Activated naive CD8-positive, alpha-beta T cell treated with anti-CD3 and anti-CD28 coated beads, Interleukin-2, amount 50 U/mL, for 24 hours (primary cell): ENCODE measurements around the gene KRTAP3-2.
"Not testable (repeated sequence)": the region's sequence is repeated elsewhere in the genome, so short reads cannot be mapped to it uniquely, and the experiment has no call there.

Experiments used
- ATAC-seq: fragments of 150-1000 bp; cut with Tn5 transposase; one replicate; pipeline ENCODE4 v1.10.0; 2021
- DNase-seq: peaks from one replicate; pipeline ENCODE4 v3.0.0; 2021
- H3K27ac Mint-ChIP-seq: one replicate; pipeline ENCODE4 v1.8.0; 2021; ENCODE audit warnings: mild to moderate bottlenecking, mixed read lengths
- H3K27me3 Mint-ChIP-seq: one replicate; pipeline ENCODE4 v1.8.0; 2021; ENCODE audit warnings: mixed read lengths
- H3K36me3 Mint-ChIP-seq: one replicate; pipeline ENCODE4 v1.8.0; 2021; ENCODE audit warnings: low read depth, mixed read lengths
- H3K4me1 Mint-ChIP-seq: one replicate; pipeline ENCODE4 v1.8.0; 2021; ENCODE audit warnings: mixed read lengths
- H3K4me3 Mint-ChIP-seq: one replicate; pipeline ENCODE4 v1.8.0; 2021; ENCODE audit warnings: mild to moderate bottlenecking, moderate library complexity, mixed read lengths
- H3K9me3 Mint-ChIP-seq: one replicate; pipeline ENCODE4 v1.8.0; 2021; ENCODE audit warnings: mixed read lengths

KRTAP3-2 gene

DNA sequence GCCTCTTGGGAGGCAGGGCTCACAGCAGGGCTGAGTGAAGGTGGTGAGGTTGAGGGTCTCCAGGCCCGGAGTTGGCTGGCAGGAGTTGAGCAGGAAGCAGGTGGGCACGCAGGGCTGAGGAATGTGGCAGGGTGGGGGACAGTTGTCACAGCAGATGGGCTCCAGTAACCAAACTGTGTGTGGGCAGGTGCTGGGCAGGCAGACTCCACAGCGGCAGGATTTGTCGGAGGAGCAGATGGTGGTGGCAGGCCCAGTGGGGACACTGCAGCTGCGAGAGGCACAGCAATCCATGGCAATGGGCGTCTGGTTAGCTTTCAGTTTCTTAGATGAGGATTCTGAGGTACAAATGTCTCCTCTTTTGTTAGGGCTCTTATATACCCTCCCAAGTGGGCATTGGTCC, at the start of gene KRTAP3-2:
TSS of gene KRTAP3-2 (minus strand) at position 344 of the 400 bp plus-strand sequence. CDS start at position 291, 53 bp downstream.
- H3K4me1 Mint-ChIP-seq, H3K27ac Mint-ChIP-seq, H3K9me3 Mint-ChIP-seq, H3K4me3 Mint-ChIP-seq, ATAC-seq, DNase-seq, H3K36me3 Mint-ChIP-seq: not testable (repeated sequence)
- peaks cover 41% of the 10 kb centered on the region for H3K27me3 Mint-ChIP-seq

DNA sequence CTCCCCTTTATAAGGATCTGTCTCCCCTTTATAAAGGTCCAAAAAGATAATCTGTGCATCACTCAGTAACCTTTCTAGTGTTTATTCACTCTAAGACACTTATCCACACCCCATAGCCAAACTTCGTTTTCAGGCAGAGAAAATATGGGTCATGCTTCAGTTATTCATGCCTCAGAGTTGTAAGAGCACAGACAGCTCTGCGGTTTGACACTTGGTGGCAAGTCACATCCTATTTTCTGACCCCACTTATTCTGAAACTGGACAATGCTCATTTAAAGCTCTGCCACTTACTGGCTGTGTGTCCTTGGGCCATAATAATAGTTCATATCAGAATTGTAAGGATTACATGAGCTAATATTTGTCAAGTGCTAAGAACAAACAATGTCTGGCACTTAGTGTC, 49.4 kb upstream of the KRTAP3-2 start:
- Mint-ChIP-seq H3K36me3 (no peaks in the 10 kb centered on the region), H3K27me3 (peaks cover 13% of the 10 kb centered on the region), H3K9me3 (no peaks in the 10 kb centered on the region), H3K27ac (no peak overlapping the region), H3K4me1 (peaks cover 3% of the 10 kb centered on the region), H3K4me3 (no peak overlapping the region)
- ATAC-seq (no peak), DNase-seq (no peak)

DNA sequence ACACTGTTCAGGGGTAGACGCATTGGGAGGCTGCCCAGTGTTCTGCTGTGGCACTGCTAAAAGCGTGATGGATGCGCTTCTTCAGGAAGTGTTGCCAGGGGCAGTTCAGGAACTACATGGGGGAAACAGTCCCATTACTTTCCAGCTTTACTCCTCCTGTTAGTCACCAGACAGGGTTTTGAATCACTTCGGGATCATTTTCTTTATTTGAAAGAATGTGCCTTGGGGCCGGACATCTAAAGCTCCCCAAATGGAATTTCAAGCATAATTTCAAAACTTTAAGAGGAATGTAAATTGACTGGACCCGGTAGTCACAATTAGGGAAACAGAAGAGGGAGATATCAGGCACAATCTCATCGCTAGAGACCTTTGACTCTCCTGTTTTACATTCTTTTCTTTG, 48.7 kb upstream of the KRTAP3-2 start:
- Mint-ChIP-seq H3K4me3 (no peak overlapping the region), H3K27me3 (peaks cover 13% of the 10 kb centered on the region), H3K4me1 (peaks cover 5% of the 10 kb centered on the region), H3K9me3 (peaks cover 4% of the 10 kb centered on the region), H3K36me3 (no peaks in the 10 kb centered on the region), H3K27ac (no peak overlapping the region)
- no peak for ATAC-seq
- no peak for DNase-seq

DNA sequence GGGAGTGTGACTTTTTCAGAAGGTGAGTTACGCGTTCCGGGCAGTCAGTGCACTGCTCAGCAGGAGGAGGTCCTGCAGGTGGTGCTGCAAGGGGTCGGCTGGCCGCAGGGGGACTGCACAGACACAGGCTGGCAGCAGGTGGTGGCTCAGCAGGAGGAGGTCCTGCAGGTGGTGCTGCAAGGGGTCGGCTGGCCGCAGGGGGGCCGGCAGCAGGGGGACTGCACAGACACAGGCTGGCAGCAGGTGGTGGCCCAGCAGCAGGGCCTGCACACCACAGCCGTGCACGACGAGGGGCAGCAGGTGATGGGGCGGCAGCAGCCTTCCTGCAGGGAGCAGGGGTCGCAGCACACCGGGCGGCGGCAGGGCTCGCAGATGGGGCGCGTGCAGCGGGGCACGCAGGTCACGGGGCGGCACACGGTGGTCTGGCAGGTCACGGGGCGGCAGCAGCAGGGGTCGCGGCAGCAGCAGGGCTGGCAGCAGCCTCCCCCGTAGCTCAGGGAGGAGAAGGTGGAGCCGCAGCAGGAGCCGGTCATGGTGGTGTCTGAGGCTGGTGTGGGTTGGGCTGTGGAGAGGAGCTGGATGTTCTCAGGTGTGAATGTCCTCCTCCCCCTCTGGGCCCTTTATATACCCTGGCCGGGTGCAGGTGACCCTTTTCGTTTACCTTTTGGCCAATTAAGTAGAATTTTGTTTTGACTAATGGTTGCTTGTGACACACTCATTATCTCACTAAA, 47.2 kb upstream of the KRTAP3-2 start, which contains the start of gene KRTAP2-1:
TSS of gene KRTAP2-1 (minus strand) at position 582 of the 731 bp plus-strand sequence. CDS start at position 533, 49 bp downstream.
- H3K9me3 Mint-ChIP-seq = peaks cover 11% of the 10 kb centered on the region
- not testable (repeated sequence) for H3K36me3 Mint-ChIP-seq, ATAC-seq, H3K4me3 Mint-ChIP-seq, H3K27ac Mint-ChIP-seq, H3K4me1 Mint-ChIP-seq, DNase-seq
- peaks cover 13% of the 10 kb centered on the region for H3K27me3 Mint-ChIP-seq

DNA sequence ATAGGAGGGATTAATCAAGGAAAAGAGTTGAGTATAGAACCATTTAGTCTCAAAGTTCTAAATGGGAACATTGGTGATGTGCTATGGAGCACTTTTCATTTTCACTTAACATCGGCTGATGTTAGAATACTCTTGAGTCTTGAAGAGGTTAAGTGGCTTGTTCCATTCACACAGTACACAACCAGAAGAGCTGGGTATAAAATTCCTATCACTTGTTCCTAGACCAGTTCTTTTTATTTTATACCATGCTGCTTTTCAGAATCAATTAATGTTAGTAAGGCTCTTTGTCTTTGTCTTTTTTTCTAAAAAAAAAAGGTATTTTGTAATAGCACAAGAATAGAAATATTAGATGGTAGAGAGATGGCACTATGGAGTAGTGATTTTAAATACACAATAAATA, 43.2 kb upstream of the KRTAP3-2 start:
- no peaks in the 10 kb centered on the region for H3K36me3 Mint-ChIP-seq
- H3K27me3 Mint-ChIP-seq = peaks cover 11% of the 10 kb centered on the region
- peaks cover 11% of the 10 kb centered on the region for H3K9me3 Mint-ChIP-seq
- peaks cover 5% of the 10 kb centered on the region for H3K4me1 Mint-ChIP-seq
- no peak for DNase-seq
- H3K4me3 Mint-ChIP-seq = no peak overlapping the region
- no peak overlapping the region for H3K27ac Mint-ChIP-seq
- ATAC-seq = no peak

DNA sequence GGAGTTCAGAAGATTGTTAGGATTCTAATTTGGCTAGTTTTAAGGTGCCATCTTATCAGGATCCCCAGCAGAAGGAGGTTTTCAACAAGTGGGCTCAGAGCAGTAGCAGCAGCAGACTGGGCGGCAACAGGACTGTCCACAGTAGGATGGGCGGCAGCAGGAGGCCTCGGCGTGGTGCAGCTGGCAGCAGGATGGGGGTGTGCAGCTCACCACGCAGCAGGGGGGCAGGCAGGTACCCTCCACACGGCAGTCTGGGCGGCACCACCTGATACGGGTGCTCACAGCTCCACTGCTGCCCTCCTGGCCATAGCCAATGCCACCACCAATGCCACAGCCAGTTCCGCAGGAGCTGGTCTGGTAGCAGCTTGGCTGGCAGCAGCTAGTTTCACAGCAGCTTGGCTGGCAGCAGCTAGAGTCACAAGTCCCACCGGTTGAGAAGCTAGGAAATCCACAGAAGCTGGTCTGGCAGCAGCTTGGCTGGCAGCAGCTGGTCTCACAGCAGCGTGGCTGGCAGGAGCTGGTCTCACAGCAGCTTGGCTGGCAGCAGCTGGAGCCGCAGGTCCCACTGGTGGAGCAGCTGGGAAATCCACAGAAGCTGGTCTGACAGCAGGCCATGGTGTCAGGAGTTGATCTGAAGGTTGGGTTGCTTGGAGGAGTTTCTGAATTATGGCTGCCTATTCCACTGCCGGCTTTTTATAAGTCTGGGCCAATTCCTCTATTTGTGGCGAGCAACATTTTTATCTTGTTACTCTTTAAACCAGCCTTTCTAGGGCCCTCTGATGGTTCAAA, 41.3 kb upstream of the KRTAP3-2 start, which contains the start of gene KRTAP1-1:
TSS of gene KRTAP1-1 (minus strand) at position 668 of the 789 bp plus-strand sequence. CDS start at position 615, 53 bp downstream.
- not testable (repeated sequence) for DNase-seq, H3K36me3 Mint-ChIP-seq, H3K4me3 Mint-ChIP-seq, ATAC-seq, H3K27me3 Mint-ChIP-seq, H3K27ac Mint-ChIP-seq, H3K4me1 Mint-ChIP-seq
- H3K9me3 Mint-ChIP-seq = peaks cover 11% of the 10 kb centered on the region

DNA sequence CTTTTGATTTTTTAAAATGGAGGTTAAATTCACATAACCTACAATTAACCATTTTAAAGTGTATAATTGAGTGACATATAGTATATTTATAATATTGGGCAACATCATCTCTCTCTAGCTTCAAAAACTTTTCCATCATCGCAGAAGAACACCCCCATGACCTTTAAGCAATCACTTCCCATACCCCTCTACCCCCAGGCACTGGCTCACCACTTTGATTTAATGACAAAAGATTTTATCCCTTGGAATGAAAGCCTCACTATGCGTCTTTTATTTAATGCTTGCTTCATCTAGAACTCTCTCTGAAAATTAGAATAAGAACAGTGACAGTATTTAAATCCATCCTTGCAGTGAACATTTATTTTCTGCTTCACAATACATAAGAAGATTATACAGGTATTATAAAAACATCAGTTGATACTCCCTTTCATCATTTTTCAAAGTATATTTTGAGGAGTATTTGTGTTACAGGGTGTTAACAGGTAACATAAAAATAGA, 38.2 kb upstream of the KRTAP3-2 start:
- Mint-ChIP-seq H3K27ac (no peak overlapping the region), H3K9me3 (peaks cover 5% of the 10 kb centered on the region), H3K4me1 (no peaks in the 10 kb centered on the region), H3K27me3 (no peaks in the 10 kb centered on the region), H3K4me3 (no peak overlapping the region), H3K36me3 (no peaks in the 10 kb centered on the region)
- DNase-seq (no peak), ATAC-seq (no peak)

DNA sequence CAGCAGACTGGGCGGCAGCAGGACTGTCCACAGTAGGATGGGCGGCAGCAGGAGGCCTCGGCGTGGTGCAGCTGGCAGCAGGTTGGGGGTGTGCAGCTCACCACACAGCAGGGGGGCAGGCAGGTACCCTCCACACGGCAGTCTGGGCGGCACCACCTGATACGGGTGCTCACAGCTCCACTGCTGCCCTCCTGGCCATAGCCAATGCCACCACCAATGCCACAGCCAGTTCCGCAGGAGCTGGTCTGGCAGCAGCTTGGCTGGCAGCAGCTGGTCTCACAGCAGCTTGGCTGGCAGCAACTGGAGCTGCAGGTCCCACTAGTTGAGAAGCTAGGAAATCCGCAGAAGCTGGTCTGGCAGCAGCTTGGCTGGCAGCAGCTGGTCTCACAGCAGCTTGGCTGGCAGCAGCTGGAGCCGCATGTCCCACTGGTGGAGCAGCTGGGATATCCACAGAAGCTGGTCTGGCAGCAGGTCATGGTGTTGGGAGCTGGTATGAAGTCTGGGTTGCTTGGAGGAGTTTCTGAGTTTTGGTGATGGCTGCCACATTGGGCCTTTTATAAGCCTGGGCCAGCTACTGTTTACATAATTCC, 34.7 kb upstream of the KRTAP3-2 start, which contains the start of gene KRTAP1-3:
TSS of gene KRTAP1-3 (minus strand) at position 529 of the 590 bp plus-strand sequence. CDS start at position 476, 53 bp downstream.
- not testable (repeated sequence) for ATAC-seq, H3K4me1 Mint-ChIP-seq

DNA sequence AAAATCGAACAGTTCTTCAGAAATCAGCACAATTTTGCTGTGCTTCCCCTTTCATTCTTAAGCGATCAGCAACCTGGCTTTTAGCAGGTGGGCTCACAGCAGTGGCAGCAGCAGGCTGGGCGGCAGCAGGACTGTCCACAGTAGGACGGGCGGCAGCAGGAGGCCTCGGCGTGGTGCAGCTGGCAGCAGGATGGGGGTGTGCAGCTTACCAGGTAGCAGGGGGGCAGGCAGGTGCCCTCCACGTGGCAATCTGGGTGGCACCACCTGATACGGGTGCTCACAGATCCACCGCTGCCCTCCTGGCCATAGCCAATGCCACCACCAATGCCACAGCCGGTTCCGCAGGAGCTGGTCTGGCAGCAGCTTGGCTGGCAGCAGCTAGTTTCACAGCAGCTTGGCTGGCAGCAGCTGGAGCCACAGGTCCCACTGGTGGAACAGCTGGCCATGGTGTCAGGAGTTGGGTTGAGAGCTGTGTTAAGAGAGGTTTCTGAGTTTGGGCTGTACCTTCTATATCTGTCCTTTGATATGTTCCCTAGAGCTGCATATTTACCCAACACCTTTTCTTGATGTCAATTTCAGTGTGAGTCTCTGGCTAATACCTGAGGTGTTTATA, 30.0 kb upstream of the KRTAP3-2 start, which contains the start of gene KRTAP1-4:
TSS of gene KRTAP1-4 (minus strand) at position 563 of the 613 bp plus-strand sequence. CDS start at position 446, 117 bp downstream.
- Mint-ChIP-seq H3K4me1 (no peaks in the 10 kb centered on the region), H3K36me3 (no peaks in the 10 kb centered on the region), H3K4me3 (no peak within 1 kb of the TSS), H3K9me3 (no peaks in the 10 kb centered on the region), H3K27me3 (peaks cover 19% of the 10 kb centered on the region), H3K27ac (no peak within 1 kb of the TSS)
- ATAC-seq (no peak), DNase-seq (no peak)

More for the DNA sequence above, 34.7 kb upstream of the KRTAP3-2 start, which contains the start of gene KRTAP1-3:
- not testable (repeated sequence) for H3K36me3 Mint-ChIP-seq, H3K4me3 Mint-ChIP-seq, H3K27me3 Mint-ChIP-seq, DNase-seq, H3K27ac Mint-ChIP-seq, H3K9me3 Mint-ChIP-seq

DNA sequence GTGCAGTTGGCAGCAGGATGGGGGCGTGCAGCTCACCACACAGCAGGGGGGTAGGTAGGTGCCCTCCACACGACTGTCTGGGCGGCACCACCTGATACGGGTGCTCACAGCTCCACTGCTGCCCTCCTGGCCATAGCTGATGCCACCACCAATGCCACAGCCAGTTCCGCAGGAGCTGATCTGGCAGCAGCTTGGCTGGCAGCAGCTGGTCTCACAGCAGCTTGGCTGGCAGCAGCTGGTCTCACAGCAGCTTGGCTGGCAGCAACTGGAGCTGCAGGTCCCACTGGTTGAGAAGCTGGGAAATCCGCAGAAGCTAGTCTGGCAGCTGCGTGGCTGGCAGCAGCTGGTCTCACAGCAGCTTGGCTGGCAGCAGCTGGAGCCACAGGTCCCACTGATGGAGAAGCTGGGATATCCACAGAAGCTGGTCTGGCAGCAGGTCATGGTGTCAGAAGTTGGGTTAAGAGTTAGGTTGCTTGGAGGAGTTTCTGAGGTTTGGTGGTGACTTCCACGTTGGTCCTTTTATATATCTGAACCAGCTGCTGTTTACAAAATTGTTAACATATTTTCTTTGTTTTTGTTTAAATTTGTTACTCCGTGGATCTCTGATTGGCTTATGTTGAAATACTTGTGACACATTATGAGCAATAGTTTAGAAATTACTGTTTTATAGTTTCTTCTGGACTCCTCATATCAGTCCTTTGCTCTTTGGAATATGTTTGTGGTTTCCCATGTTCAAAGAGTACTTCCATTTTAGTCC, 27.2 kb upstream of the KRTAP3-2 start, which contains the start of gene KRTAP1-5:
TSS of gene KRTAP1-5 (minus strand) at position 494 of the 757 bp plus-strand sequence. CDS start at position 441, 53 bp downstream.
- no peak for ATAC-seq
- Mint-ChIP-seq H3K27me3 (peaks cover 21% of the 10 kb centered on the region), H3K36me3 (no peaks in the 10 kb centered on the region)

DNA sequence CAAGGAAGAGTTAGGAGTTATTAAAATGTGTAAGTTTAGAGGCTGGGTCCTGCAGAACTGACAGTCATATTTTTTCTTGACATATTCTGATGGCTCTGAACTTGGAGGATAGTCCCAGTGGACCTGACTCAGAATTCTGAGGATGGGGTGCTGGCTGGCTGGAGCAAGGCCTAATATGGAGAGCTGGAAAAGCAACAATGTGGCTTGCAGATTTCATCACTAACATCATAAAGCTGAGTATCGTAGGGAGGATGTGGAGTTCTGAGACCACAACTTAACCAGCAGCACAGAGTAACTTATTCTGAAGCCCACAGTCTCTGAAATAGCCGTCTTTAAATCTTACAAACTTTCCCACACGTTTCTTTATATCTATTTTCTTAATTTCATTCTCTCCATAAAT, 25.0 kb upstream of the KRTAP3-2 start:
- peaks cover 14% of the 10 kb centered on the region for H3K27me3 Mint-ChIP-seq
- no peaks in the 10 kb centered on the region for H3K4me1 Mint-ChIP-seq
- H3K4me3 Mint-ChIP-seq = no peak overlapping the region
- no peak for ATAC-seq
- no peaks in the 10 kb centered on the region for H3K36me3 Mint-ChIP-seq
- DNase-seq = no peak
- no peaks in the 10 kb centered on the region for H3K9me3 Mint-ChIP-seq
- no peak overlapping the region for H3K27ac Mint-ChIP-seq

More for the DNA sequence above, 27.2 kb upstream of the KRTAP3-2 start, which contains the start of gene KRTAP1-5:
- Mint-ChIP-seq H3K9me3 (no peaks in the 10 kb centered on the region), H3K27ac (no peak within 1 kb of the TSS), H3K4me3 (no peak within 1 kb of the TSS), H3K4me1 (no peaks in the 10 kb centered on the region)
- no peak for DNase-seq

DNA sequence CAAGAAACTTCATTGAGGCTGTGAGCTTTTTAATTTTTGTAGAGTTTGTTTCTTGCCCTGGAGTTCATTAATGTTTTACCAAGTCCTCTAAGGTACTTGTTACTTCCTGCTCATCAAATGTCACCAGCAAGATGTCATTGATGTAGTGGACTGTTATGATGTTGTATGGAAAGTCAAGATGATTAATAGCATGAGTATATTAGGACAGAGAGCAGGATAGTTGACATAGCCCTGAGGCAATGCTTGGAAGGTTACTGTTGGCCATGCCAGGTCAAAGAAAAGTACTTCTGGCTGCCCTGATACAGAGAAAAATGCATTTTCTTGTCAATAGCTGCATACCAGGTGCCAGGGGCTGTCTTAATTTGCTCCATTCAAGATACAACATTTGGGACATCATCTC, 20.6 kb upstream of the KRTAP3-2 start:
- no peak overlapping the region for H3K4me3 Mint-ChIP-seq
- no peaks in the 10 kb centered on the region for H3K4me1 Mint-ChIP-seq
- no peak overlapping the region for H3K27ac Mint-ChIP-seq
- H3K9me3 Mint-ChIP-seq = no peaks in the 10 kb centered on the region
- H3K36me3 Mint-ChIP-seq = no peaks in the 10 kb centered on the region
- no peak for DNase-seq
- H3K27me3 Mint-ChIP-seq = peaks cover 1% of the 10 kb centered on the region
- ATAC-seq = no peak

DNA sequence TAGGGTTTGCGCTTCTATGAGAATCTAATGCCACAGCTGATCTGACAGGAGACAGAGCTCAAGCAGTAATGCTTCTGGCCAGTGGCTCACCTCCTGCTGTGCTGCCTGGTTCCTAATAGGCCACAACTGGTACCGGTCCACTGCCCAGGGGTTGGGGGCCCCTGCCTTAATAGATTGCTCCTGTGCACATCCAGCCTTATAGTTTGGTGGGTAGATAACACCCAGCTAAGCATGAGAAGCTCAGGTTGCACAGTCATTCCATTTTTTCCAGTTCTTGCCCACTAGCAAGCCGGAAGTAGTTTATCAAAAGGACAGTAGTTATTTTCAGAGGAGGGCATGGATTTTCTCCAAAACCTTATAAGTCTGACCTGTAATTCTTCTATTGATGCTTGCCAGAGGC, 19.7 kb upstream of the KRTAP3-2 start:
- H3K27ac Mint-ChIP-seq = no peak overlapping the region
- ATAC-seq (no peak), DNase-seq (no peak)
- H3K9me3 Mint-ChIP-seq = no peaks in the 10 kb centered on the region
- no peaks in the 10 kb centered on the region for H3K4me1 Mint-ChIP-seq
- H3K27me3 Mint-ChIP-seq = peaks cover 1% of the 10 kb centered on the region
- no peak overlapping the region for H3K4me3 Mint-ChIP-seq
- H3K36me3 Mint-ChIP-seq = no peaks in the 10 kb centered on the region
